Measurements from ENCODE around the gene CPED1. TPM values are rescaled to one million over a fixed set of nuclear protein-coding genes. Genes with fewer than 3 reads are reported as not detected.

Gene CPED1
- total RNA-seq, 1 donor from 2014 or later = 38.6 TPM

- peaks cover 11% of the 10 kb centered on the region for H3K4me1 ChIP-seq
- H3K36me3 ChIP-seq = no peaks in the 10 kb centered on the region
- intact Hi-C loops (cut with DNase I) = no loop called here
- no peaks in the 10 kb centered on the region for H3K9me3 ChIP-seq
- no peak for TF ChIP-seq CTCF (IDR thresholded peaks at IDR 0.05)
- H3K27me3 ChIP-seq (ENCODE audit: low read depth) = peaks cover 60% of the 10 kb centered on the region
- no peak overlapping the region for H3K27ac ChIP-seq
- H3K4me3 ChIP-seq = no peak overlapping the region
- DNase-seq = no peak
- ATAC-seq = no peak
These were observed 345.9 kb downstream of the CPED1 start for GRCh38 chr7:121334376-121334775.

- H3K36me3 ChIP-seq = no peaks in the 10 kb centered on the region
- H3K4me1 ChIP-seq = peaks cover 4% of the 10 kb centered on the region
- H3K9me3 ChIP-seq = no peaks in the 10 kb centered on the region
- H3K27me3 ChIP-seq (ENCODE audit: low read depth) = peaks cover 53% of the 10 kb centered on the region
- H3K4me3 ChIP-seq = no peak overlapping the region
- no peak for TF ChIP-seq CTCF (IDR thresholded peaks at IDR 0.05)
- intact Hi-C loops (cut with DNase I) = no loop called here
- DNase-seq (no peak), ATAC-seq (no peak)
- H3K27ac ChIP-seq = no peak overlapping the region
These were observed 346.6 kb downstream of the CPED1 start for GRCh38 chr7:121334875-121335648.

GRCh38 chr7:121336579-121336978 is 348.1 kb downstream of the CPED1 start:
- Histone ChIP-seq H3K36me3 (no peaks in the 10 kb centered on the region), H3K27me3 (ENCODE audit: low read depth) (peaks cover 38% of the 10 kb centered on the region), H3K4me1 (no peaks in the 10 kb centered on the region), H3K9me3 (no peaks in the 10 kb centered on the region), H3K4me3 (no peak overlapping the region), H3K27ac (no peak overlapping the region)
- no peak for TF ChIP-seq CTCF (IDR thresholded peaks at IDR 0.05)
- intact Hi-C loops (cut with DNase I) = no loop called here
- no peak for DNase-seq
- no peak for ATAC-seq

GRCh38 chr7:121337398-121337797 is 348.9 kb downstream of the CPED1 start:
- Histone ChIP-seq H3K27me3 (ENCODE audit: low read depth) (peaks cover 30% of the 10 kb centered on the region), H3K27ac (no peak overlapping the region), H3K4me1 (no peaks in the 10 kb centered on the region), H3K4me3 (no peak overlapping the region), H3K36me3 (no peaks in the 10 kb centered on the region), H3K9me3 (no peaks in the 10 kb centered on the region)
- TF ChIP-seq CTCF (IDR thresholded peaks at IDR 0.05) = no peak
- DNase-seq = no peak
- ATAC-seq = no peak
- intact Hi-C loops (cut with DNase I) = no loop called here

GRCh38 chr7:121339082-121339481 is 350.6 kb downstream of the CPED1 start:
- DNase-seq = no peak
- TF ChIP-seq CTCF (IDR thresholded peaks at IDR 0.05) = no peak
- ATAC-seq = no peak
- intact Hi-C loops (cut with DNase I) = no loop called here
- no peaks in the 10 kb centered on the region for H3K9me3 ChIP-seq
- peaks cover 14% of the 10 kb centered on the region for H3K27me3 ChIP-seq (ENCODE audit: low read depth)
- H3K4me3 ChIP-seq = no peak overlapping the region
- H3K36me3 ChIP-seq = no peaks in the 10 kb centered on the region
- no peak overlapping the region for H3K27ac ChIP-seq
- H3K4me1 ChIP-seq = no peaks in the 10 kb centered on the region
